G401.6 (cell line): ENCODE measurements around the gene POP4.

Source experiments
- FAIRE-seq: peaks from 2 replicates; lab custom pipeline; 2012; peaks lifted over from hg19 to GRCh38; lab: Jason Lieb, UNC

The POP4 gene

GRCh38 chr19:29663861-29664752 lies 58.0 kb downstream of the POP4 start:
- FAIRE-seq = no peak

GRCh38 chr19:29664753-29665214 lies 58.7 kb downstream of the POP4 start:
- no peak for FAIRE-seq

DNA sequence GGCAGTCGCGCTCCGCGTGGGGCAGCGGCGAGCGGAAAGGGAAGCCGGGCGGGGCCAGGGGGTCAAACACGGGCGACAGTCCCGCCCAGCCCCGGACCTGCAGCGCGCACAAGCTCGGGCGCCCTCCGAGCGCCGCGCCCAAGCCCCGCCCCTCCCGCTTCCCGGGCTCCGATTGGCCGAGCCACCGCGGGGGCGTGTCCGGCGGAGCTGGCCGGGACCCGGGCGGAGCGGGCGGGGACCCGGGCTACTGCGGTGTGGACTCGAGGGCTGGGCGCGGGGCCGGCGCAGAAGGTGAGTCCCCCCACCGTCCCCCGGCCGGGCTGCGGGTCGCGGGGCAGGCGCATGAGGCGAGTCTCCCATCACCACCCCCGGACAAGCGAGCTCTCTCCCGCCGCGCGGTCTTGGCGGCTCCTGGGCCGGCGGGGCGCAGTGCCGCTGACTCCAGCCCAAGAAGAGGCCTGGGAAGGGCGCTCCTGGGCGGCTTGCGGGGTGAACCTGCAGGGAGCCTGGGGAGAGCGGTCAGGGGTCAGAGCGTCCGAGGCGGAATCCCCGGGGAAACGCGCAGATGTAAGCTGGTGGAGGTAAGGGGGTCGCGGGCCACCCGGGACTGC lies 59.2 kb downstream of the POP4 start, which contains the start of gene PLEKHF1:
PLEKHF1 (plus strand) TSS at position 247 of the 611 bp plus-strand sequence. CDS start 8,379 bp downstream, outside the sequence.
- no peak for FAIRE-seq

GRCh38 chr19:29665826-29666577 lies 59.9 kb downstream of the POP4 start:
- FAIRE-seq = no peak
